Activated T-cell treated with anti-CD3 and anti-CD28 coated beads, Interleukin-2, amount 50 U/mL, for 4 hours (primary cell): ENCODE measurements around the gene PPP2R3A. TPM values are rescaled to one million over a fixed set of nuclear protein-coding genes. Genes with fewer than 3 reads are reported as not detected.

ENCODE experiments used
- total RNA-seq, 3 donors: library from RNA; stranded (reverse); gene quantifications; one replicate each; pipeline ENCODE4 v1.2.1, GENCODE V29; 2021

The PPP2R3A gene
- total RNA-seq, 3 donors from 2014 or later: 0.03 to 0.46 (median 0.42) TPM

Other genes starting within 250 kb of the PPP2R3A start
- 10 to 100 TPM; 42.8 to 47.2 (median 46.8) TPM for gene MSL2, start 230.6 kb downstream of the PPP2R3A start, total RNA-seq